Activated CD4-positive, alpha-beta T cell treated with anti-CD3 and anti-CD28 coated beads, Interleukin-2, amount 50 U/mL, for 24 hours (primary cell): ENCODE measurements around the gene CYP17A1.
"Not testable (repeated sequence)": the region's sequence is repeated elsewhere in the genome, so short reads cannot be mapped to it uniquely, and the experiment has no call there.

Source experiments
- DNase-seq, 2 donors: peaks; one replicate each; pipeline ENCODE4 v3.0.0-alpha.2; 2020; ENCODE audit warnings: low read depth in 1 of 2, low spot score in 1 of 2

Gene CYP17A1, protein sequence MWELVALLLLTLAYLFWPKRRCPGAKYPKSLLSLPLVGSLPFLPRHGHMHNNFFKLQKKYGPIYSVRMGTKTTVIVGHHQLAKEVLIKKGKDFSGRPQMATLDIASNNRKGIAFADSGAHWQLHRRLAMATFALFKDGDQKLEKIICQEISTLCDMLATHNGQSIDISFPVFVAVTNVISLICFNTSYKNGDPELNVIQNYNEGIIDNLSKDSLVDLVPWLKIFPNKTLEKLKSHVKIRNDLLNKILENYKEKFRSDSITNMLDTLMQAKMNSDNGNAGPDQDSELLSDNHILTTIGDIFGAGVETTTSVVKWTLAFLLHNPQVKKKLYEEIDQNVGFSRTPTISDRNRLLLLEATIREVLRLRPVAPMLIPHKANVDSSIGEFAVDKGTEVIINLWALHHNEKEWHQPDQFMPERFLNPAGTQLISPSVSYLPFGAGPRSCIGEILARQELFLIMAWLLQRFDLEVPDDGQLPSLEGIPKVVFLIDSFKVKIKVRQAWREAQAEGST

DNA sequence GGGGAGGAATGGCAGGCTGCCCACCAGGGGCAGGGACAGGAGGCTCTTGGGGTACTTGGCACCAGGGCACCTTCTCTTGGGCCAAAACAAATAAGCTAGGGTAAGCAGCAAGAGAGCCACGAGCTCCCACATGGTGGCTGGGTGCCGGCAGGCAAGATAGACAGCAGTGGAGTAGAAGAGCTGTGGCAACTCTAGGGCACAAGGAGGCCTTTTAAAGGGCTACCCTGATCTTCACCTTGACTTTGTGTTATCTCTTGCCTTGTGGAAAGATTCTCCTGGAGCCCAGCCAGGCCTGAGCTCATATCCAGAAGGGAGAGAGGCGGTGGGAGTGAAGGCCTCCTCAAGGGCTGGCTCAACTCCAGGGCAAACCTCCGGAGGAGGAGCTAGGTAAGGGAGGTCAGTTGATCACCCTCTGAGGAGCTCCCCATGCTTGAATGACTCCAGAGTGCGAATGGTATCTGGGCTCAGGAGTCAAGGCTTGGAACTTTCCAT lies at the start of gene CYP17A1:
Gene CYP17A1 (minus strand): TSS at position 184 of the 492 bp plus-strand sequence. CDS start 52 bp downstream, at position 132.
- DNase-seq = no peak

DNA sequence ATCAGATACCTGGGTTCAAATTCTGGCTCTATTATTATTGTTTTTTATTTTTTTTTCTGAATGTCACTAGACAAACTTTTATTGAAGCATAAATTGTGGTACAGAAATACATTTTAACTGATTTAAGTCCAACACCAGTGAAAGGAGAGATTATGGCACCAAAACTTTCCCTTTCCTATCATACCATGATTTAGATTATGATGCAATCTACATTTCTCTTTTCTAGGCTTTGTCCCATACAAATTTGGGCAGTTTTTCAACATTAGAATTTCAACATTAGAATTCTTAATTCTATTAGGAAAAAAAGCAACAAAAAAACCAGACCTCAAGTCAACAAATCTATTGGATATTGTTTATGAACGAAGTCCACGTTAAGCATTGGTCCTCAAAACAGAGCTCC lies 43.0 kb upstream of the CYP17A1 start:
- no peak for DNase-seq

DNA sequence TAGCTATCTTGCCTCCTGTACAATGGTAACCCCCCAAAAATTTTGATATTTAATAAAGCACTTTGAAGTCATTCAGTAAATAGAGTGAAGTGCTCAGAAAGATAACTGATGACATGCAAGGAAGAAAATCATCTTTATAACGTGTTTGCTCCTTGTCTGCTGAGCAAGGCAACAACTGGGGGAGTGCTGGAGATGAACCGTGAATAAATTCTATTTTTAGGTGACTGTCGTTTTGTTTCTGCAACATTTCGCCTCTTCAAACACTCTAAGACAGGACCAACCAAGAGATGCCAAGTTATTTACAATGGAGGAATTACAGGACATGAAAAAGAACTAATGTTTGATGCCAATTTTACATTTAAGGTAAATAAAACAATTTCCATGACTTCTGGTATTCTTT lies 41.4 kb upstream of the CYP17A1 start:
- no peak for DNase-seq

DNA sequence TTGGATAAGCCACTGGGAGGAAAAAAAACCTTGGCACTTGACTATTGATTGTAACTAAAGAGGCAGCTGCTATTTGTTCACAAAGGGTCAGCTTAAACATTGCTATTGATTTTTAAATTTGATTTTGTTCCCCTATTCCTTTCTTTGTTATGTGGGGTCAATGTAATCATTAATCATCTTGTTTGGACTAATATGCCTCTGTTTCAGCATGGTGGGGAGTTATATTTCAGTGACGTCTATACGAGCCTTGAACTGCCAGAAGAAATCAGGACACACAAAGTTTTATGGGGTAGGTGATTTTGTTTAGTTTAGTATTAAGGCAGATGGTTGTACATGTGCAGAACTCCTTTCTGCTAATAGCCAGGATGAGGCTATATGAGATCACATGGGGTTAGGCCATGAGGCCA lies 39.5 kb upstream of the CYP17A1 start:
- DNase-seq = no peak

DNA sequence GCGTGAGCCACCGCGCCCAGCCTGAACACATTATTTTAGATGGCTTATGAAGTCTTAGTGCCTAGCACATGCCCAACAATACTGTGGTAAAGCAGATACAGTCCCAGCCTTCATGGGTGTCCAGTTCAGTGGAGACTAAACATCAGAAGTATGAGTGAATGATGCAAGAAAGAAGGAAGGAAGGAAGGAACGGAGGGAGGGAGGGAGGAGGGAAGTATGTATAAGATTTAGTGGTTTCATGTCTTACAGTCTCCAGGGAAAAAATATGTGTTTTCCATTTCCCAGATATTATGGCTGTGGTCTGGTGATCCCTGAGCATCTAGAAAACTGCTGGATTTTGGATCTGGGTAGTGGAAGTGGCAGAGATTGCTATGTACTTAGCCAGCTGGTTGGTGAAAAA lies 35.0 kb upstream of the CYP17A1 start:
- no peak for DNase-seq

DNA sequence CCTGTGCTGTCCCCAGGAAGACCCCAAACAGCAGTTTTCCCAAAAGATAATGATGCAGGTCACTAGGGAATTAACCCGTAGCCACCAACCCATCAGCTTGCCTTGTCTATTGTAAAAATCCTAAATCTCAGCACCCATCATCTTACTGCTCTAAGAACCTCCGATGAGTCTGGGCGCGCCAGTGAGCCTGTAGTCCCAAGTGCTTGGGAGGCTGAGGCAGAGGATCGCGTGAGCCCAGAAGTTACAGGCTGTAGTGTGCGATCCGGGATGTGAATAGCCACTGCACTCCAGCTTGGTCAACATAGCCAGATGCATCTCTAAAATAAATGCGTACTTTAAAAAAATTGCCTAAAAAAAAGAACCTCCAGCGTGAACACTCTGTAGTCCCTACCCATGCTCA lies 33.0 kb upstream of the CYP17A1 start:
- no peak for DNase-seq

DNA sequence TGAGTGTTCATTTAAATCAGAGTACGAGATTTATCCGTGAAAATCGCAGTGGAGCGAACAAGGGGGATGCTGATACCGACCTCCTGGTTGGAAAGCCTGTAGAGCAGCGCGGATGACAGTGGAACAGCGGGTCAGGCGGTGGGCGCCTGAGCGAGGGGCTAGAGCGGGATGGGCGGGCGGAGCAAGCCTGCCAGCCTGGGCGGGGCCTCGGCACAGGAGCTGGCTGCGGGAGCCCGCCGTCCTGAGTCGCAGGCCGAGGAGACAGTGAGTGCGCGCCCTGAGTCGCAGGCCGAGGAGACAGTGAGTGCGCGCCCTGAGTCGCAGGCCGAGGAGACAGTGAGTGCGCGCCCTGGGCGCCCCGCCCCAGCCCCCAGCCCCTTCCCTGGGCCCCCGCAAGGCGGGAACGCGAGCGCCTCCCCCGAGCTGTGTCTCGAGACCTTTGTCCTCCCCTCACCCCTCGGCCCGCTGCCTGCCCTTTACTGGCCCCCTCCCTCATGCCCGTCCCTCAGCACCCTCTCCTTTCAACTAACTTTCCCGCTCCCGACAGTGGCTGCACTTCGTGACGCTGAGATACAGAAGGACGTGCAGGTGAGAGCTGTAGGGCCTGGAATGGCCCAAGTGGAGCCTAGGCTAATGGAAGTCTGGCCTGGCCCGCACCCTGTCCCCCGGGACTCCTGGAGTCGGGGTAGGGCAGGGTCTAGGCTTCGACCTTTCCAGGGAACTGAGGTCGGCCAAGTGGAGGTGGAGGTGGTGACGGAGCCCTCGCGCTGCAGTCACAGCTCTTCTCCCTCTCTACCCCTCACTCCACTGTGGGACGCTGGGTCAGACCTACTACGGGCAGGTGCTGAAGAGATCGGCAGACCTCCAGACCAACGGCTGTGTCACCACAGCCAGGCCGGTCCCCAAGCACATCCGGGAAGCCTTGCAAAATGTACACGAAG lies 32.3 kb upstream of the CYP17A1 start, which contains the start of gene AS3MT:
Gene AS3MT (plus strand): TSS at position 213 of the 941 bp plus-strand sequence. CDS start 123 bp downstream, at position 336.
- no peak for DNase-seq

DNA sequence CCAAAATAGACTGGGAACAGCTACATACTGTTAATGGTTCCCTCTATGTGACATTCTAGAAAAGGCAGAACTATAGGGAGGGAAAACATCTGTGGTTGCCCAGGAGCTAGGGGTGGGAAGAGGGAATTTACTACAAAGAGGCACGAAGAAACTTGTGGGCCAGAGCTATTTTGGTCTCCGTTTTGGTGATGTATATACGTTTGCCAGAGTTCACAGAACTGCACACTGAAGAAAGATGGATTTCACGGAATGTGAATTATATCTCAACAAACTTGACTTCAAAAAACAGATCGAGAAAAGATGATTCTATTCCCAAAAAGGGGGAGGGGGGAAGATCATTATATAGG lies 31.7 kb upstream of the CYP17A1 start:
- no peak for DNase-seq

DNA sequence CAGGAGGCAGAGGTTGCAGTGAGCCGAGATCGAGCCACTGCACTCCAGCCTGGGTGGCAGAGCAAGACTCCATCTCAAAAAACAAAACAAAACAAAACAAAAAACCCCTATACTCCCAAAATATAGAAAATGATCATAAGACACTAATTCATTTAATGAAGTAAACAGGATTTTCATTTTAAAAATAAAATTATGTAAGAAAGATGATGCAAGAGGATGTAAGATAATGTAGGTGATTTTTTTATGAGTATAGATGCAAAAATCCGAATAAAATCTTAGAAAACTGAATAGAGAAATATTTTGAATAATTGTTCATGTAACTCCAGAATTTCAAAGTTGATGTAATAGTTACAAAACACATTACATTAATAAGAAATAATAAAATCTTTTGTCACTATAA lies 28.4 kb upstream of the CYP17A1 start:
- no peak for DNase-seq

DNA sequence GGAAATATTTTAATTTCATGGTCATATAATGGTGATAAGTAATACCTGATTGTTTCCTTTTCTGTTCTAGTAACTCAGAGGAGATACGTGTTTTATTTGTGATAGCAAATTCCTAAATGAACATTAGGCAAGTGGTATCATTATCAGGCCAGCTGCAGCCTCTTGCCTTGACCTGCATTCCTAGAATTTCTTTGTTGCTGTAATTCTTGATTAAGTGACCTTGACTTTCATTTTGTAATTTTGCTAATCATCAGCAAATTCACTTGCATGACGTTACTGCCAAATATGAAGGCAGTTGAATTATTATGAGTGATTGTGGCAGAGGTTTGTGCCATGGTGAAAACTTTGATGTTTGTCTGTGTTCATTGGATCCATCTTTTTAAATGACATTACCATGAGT lies 26.4 kb upstream of the CYP17A1 start:
- no peak for DNase-seq

DNA sequence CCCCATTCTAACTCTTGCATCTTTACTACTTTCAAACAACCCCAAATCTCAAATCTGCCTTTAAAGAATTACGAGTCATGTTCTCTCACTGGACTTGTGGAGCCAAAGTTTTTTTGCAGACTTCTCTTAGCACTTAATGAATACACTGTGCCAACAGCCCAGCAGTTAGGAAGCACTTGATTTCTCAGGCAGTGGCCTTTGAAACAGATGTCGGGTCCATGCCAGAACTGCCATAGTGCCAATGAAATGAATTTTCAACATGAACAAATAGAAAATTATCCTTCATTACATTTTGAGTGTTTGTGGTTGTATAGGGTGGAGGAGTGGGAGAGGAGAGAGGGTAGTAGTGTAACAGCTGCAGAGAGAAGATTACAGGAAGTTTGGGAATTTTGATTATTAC lies 22.7 kb upstream of the CYP17A1 start:
- no peak for DNase-seq

DNA sequence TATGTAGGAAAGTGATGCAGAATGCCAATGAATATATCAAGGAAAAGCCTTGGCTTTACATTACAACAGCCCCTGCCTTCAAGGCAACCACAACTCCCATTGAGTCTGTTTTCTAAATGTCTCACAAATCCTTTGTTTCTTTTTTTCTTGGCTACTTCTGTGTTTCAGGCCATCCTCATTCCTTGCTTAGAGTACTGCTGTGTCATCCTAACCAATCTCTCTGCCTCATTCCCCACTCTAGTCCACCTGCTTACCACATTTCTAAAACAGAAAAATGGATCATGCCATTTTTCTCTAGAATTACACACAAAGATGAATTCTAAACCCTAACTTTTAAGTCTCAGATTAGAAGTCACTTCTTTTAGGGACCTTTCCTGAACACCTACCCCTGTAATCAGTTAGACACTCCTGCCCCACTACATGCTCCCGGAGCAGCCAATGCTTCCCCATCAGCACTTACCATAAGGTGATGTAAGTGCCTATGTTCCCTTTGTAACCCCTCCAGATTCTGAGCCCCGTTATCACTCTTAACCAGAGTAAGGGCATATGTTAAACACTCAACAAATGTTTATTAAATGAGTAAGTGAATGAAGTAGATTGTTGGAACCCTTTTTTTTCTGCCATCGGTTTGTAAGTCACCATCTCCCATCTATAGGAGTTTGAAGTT lies 19.7 kb upstream of the CYP17A1 start:
- DNase-seq = no peak

DNA sequence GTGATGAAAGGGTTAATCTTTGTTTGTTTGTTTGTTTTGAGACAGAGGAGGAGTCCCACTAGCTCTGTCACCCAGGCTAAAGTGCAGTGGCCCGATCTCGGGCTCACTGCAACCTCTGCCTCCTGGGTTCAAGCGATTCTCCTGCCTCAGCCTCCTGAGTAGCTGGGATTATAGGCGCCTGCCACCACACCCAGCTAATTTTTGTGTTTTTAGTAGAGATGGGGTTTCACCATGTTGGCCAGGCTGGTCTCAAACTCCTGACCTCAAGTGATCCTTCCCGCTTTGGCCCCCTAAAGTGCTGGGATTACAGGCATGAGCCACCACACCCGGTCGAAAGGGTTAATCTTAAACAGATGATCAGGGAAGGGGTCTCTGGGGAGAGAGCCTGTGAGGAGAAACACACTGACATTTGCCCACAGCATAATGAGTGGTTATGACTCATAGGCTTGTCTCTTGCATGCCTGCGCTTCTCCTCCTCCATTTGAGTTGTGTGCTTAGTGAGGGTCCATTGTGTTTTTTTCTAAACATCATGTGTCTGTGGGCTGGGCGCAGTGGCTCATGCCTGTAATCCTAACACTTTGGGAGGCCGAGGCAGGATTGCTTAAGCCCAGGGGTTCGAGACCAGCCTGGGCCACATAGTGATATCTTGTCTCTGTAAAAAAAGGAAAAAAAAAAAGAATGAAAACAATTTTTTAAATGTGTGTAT lies 18.7 kb upstream of the CYP17A1 start:
- not testable (repeated sequence) for DNase-seq

DNA sequence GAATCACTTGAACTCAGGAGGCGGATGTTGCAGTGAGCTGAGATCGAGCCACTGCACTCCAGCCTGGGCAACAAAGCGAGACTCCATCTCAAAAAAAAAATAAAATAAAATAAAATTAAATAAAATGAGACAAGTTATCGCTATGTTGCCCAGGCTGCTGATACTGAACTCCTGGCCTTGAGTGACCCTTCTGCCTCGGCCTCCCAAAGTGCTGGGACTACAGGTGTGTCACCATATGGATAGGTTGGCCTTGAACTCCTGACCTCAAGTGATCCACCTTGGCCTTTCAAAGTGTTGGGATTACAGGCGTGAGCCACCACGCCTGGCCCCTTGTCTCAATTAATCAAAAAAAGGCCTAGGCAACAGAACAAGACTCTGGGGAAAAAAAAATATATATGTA lies 16.0 kb upstream of the CYP17A1 start:
- DNase-seq = not testable (repeated sequence)

DNA sequence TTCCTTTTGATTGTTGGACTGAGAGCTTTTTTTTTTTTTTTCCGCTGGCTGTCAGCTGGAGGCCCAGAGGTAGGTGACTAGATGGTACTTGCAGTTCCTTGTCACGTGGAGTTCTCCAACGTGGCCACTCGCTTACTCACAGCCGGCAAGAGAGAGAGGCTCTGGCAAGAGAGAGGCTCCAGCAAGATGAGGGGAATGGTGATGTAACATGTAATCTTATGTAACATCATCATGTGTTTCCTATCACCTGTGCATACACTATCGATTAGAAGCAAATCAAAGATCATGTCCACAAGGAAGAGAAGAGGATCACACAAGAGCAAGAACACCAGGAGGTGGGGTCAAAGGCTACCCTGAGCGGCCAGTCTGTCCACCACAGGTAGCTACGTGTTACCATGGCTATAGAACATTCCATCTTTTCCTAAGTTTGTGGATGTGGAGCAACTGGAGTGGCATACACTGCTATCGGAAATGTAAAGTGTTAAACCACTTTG lies 12.9 kb upstream of the CYP17A1 start:
- DNase-seq = no peak

DNA sequence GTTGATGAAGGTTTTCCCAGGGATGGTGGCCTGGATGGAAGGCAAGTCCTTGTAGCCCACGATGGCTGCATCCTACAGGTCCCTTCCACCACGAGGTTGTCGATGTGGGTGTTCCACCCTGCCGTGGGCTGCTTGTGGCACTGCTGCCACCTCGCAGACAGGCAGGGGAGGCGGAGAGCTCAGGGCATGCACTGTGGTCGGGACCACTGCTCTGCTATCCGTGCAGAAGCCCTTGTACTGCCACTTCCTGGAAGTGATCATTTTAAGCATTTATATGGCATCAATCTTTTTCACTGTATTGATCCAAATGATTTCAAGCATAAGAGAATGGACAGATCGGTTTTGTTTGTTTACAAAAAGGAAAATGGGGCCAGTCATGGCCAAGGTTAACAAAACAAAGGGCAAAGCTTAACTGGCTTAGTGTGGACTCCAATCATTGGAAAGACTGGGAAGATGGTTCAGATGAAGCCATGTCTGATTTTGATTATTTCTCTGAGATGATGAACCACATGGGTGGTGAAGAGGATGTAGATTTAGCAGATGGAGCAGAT lies 8.2 kb upstream of the CYP17A1 start:
- DNase-seq = no peak

DNA sequence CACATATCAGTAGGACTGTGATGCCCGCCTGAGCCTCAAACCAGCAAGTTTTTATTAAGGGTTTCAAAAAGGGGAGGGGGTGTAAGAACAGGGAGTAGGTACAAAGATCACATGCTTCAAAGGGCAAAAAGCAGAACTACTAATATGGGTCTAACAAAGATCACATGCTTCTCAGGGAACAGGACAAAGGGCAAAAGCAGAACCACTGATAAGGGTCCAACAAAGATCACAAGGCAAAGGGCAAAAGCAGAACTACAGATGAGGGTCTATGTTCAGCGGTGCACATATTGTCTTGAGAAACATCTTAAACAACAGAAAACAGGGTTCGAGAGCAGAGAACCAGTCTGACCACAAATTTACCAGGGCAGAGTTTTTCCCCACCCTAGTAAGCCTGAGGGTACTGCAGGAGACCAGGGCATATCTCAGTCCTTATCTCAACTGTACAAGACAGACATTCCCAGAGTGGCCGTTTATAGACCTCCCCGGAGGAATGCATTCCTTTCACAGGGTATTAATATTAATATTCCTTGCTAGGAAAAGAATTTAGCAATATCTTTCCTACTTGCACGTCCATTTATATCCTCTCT lies 7.1 kb upstream of the CYP17A1 start:
- not testable (repeated sequence) for DNase-seq

DNA sequence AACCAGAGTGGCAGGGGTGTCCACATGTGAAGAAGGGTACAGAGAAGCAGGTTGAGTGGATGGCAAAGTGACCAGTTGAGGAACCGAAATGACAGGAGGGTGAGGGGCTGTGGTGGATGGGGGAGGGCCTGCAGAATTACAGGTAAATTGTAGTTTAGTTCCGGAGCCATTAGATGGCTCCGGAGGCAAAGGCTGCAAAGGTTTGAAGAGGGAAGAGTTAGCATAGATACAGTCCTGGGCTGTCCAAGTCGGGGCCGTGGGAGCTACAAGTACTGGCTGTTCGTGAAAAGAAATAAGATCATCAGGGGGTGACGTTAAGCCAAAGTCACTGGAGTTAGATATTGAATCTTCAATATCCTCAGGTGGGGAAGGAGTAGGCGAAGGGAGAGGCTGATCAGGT lies 5.9 kb upstream of the CYP17A1 start:
- DNase-seq = not testable (repeated sequence)

DNA sequence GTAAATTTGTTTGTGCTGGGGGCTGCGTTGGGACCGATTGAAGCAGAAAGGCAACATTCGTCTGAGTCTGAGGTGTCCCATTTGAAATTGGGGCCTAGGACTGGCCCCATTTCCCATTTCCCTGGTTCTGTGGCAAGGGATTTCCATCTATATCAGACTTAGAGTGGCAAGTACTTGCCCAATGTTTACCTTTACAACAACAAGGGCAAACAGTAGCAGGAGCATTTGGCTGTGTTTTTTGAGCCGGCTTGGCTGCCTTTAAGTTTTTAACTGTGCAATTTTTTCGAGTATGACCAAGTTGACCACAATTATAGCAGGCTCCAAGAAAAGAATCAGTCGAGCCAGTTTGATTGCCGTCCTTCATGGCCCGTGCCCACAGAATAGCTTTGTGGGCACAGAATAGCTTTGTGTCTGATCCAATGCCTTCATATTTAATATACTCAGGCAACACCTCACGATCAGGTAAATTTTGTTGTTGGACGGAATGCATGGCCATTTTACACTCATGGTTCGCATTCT lies 4.7 kb upstream of the CYP17A1 start:
- no peak for DNase-seq
